HepG2 (cell line): ENCODE results near the gene SPATA13.

Experiments
- ARNT ChIP-seq: fragments of 450-650 bp; IDR thresholded peaks from 2 replicates; pipeline ENCODE4 v1.6.1; 2017
- BCL3 ChIP-seq: sonication (generic); formaldehyde crosslinking; IDR thresholded peaks from 2 replicates; pipeline ENCODE4 v1.5.1; 2020; ENCODE audit warnings: mild to moderate bottlenecking, missing genetic modification reagents, moderate library complexity
- CTCF ChIP-seq: sonication (generic); formaldehyde crosslinking; IDR thresholded peaks from 2 replicates; pipeline ENCODE4 v1.5.0; 2020; ENCODE audit warnings: mild to moderate bottlenecking, missing genetic modification reagents, moderate library complexity
- HIVEP1 ChIP-seq: sonication (generic); formaldehyde crosslinking; IDR thresholded peaks from 2 replicates; pipeline ENCODE4 v1.4.0; 2020; ENCODE audit warnings: mild to moderate bottlenecking, missing genetic modification reagents
- JUN ChIP-seq: sonication (generic); formaldehyde crosslinking; IDR thresholded peaks from 2 replicates; pipeline ENCODE4 v1.4.0; 2020; ENCODE audit warnings: mild to moderate bottlenecking, missing genetic modification reagents
- MTA1 ChIP-seq: sonication (generic); formaldehyde crosslinking; IDR thresholded peaks from 2 replicates; pipeline ENCODE4 v1.4.0; 2020; ENCODE audit warnings: missing genetic modification reagents, mild to moderate bottlenecking, borderline replicate concordance
- PCBP1 ChIP-seq: fragments of 200-400 bp; formaldehyde crosslinking; IDR thresholded peaks from 2 replicates; pipeline ENCODE4 v1.6.1; 2017; ENCODE audit warnings: mild to moderate bottlenecking, low read depth, low read length, borderline replicate concordance
- SAP130 ChIP-seq: IDR thresholded peaks from 2 replicates; pipeline ENCODE4 v1.6.1; 2016; ENCODE audit warnings: low read depth

GRCh38 chr13:24338721-24339120 lies 178.2 kb downstream of the SPATA13 start:
- TF ChIP-seq JUN (no peak), MTA1 (no peak), PCBP1 (no peak), ARNT (no peak), HIVEP1 (no peak), SAP130 (CRISPR knock-in tag) (no peak), BCL3 (CRISPR knock-in tag) (no peak), CTCF (no peak)
